HG02678 (cell line): ENCODE results near the gene ATP5F1E.

Experiments
- ATAC-seq: cut with Tn5 transposase; IDR thresholded peaks from one replicate; pipeline ENCODE4 v1.9.1; 2021; ENCODE audit warnings: mild to moderate bottlenecking, moderate library complexity; ENCODE audit not compliant: unreplicated experiment

The ATP5F1E gene

GRCh38 chr20:59032023-59032712, at the start of gene ATP5F1E:
Gene ATP5F1E (minus strand): TSS chr20:59032335. CDS start chr20:59032251, 84 bp downstream.
- ATAC-seq, result peak; percentile 96

- no peak for ATAC-seq
Observed at GRCh38 chr20:59081036-59081435, 48.9 kb upstream of the ATP5F1E start.

- ATAC-seq, result no peak
Observed at GRCh38 chr20:59078231-59078630, 46.1 kb upstream of the ATP5F1E start.

GRCh38 chr20:59077705-59078104, 45.6 kb upstream of the ATP5F1E start:
- no peak for ATAC-seq

GRCh38 chr20:59075934-59076508, 43.9 kb upstream of the ATP5F1E start:
- no peak for ATAC-seq

- ATAC-seq, result no peak
Observed at GRCh38 chr20:59074456-59074855, 42.3 kb upstream of the ATP5F1E start.

GRCh38 chr20:59073582-59073981, 41.4 kb upstream of the ATP5F1E start:
- ATAC-seq, result no peak

DNA sequence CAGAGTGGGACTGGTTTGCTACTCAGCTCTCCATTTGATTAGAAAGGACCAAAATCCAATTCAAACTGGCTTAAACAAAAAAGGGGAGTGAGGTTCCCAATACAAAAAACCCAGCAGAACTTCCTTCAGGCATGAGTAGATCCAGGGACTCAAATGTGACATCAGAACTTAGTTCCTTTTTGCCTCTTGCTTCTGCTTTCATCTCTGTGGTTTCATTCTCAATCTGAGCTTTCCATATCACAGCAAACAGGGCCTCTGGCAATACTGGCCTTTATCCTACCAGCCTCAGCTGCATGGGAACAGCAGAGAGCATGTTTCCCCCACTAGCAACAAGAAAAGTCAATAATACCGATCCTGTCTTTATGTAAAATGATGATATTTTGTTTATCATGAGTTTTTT, 39.1 kb upstream of the ATP5F1E start:
- no peak for ATAC-seq

DNA sequence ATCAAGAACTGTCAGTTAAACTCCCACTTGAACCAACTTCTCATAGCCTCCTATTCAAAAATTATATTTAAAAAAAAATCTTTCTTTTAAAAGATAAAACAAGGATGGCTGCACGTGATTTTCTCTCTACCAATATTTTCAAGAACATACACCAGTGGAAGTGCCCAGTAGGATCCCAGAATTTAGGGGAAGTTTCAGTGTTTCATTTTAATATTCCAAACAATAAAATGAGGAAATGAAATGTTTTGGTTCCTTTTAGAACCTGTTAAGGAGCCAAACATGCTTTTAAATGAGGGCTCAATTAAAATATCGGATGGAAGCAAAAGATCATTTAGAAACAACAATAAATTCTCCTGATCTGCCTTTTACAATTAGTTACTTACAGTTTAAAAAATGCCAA, 36.9 kb upstream of the ATP5F1E start:
- ATAC-seq, result no peak

- no peak for ATAC-seq
Observed at GRCh38 chr20:59068534-59068933, 36.4 kb upstream of the ATP5F1E start.

GRCh38 chr20:59064214-59064722, 32.1 kb upstream of the ATP5F1E start:
- ATAC-seq, result no peak

DNA sequence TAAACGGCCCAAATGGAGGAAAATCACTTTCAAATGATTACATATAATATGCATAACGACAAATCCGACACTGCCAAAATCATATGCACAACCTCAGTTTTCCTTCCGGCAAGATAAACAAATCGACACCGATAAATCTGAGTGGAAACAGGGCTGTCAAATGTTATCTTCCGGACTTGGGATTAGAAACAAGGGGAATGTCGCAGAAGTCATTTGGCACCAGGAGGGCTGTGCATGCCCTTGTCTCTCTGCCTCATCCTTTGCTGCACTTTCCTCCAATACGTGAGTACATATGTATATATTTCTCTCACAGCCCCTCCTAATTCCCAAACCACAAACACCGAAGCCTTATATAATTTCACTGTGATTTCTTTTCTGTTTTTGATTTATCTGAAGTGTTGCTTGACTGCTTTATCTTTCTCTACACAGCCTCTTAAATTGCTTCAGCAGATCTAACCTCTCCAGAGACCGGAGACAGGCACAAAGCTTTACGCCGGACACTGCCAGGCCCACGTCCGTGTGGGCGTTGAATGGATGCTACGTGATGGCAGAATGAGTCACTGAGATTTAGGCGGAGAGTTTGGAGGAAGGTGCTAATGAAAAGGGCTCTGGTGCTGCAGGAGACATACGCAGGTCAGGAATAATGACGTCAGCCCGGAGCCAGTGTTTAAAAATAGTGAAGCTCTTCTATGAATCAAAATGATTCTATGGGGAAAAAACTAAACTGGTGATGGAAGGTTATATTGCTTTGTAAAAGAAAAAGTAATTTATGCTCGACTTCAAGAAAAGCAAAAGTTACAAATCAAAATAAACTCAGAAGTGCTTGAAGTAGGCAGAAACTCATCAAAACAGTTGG, 31.5 kb upstream of the ATP5F1E start:
- no peak for ATAC-seq

- no peak for ATAC-seq
Observed at GRCh38 chr20:59062081-59062480, 29.9 kb upstream of the ATP5F1E start.

DNA sequence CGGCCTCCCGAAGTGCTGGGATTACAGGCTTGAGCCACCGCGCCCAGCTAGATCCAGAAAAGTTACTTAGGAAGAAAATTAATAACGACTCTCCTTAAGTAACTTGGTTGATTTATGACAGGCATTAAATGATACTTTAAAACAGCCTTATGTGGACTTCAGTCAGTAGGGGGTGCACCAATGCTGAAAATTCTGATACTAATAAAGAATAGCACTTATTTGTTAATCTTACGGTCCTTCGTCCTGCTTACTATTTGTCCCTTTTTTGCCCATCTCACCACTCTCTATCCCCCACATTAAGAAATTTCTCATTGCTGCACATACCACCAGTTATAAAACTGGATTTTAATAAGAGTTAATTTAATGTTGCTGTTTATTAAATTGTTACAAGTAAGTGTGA, 23.2 kb upstream of the ATP5F1E start:
- ATAC-seq, result no peak

DNA sequence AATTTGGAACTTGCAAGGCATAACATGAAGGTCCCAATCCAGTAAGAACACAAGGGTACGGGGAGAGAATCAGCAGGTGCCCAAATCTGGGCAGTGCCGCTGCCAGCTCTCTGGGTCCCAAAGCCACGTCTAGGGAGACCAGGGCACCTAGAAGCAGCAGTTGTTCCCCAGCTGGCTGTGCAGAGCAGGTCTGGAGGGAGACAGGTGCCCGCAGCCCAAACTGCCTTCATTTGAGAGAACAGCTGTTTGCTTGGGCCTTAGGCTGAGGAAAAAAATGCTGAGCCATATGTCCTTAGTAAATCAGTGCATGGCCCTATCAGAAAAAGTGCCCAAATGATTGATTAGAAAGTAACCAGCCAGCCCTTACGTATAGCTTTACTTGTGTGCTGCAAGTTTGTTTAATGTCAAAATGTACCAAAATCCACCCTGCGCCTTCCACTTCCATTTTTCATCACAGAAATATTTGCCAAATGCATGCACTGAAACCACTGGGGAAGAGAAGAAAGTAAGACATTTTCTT, 19.6 kb upstream of the ATP5F1E start:
- ATAC-seq, result no peak

DNA sequence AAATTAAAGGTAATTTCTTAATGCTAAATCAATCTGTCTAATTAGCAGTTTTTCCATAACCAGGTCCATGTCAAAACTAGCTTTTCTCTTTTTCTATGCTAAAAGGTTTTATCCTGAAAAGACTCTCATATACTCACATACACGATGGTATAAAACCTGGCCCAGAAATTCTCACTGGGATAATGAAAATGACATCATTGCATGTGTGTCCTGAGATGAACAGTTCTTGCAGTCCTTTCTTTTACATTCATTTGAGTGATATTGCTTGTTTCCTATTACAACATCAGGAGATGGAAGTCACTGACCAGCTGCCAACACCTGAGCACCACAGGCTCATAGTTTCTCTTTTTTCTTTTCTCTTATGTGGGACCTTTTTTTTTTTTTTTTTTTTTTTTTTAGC, 18.3 kb upstream of the ATP5F1E start:
- no peak for ATAC-seq

DNA sequence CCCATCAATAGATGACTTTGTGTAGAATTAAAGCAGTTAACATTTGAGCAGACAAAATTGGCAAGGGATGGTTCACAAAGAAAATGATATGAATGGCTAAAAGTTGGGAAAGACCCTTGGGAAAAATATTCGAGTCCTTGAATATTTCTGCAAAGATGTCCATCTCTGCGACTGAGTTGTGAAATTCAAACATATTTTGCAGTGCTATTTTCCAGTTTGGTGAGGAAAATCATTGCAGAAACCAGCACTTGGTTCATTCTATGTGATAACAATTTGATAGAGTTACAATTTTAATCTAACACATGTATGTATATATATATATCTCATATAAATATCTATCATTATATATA, 16.5 kb upstream of the ATP5F1E start:
- no peak for ATAC-seq

- ATAC-seq, result no peak
Observed at GRCh38 chr20:59047938-59048680, 16.0 kb upstream of the ATP5F1E start.

DNA sequence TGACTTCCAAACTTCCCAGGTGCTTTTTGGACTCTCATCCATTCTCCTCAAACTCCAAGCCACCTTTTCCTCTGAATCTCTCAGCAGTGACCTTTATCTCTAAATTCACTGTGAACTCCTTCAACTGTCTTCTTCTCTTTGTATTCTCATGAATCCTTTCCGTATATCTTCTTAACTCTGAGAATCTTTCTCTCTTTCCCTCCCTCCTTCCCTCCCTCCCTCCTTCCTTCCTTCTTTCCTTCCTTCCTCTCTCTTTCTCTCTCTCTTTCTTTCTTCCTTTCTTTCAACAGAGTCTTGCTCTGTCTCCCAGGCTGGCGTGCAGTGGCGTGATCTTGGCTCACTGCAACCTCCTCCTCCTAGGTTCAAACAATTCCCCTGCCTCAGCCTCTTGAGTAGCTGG, 14.7 kb upstream of the ATP5F1E start:
- no peak for ATAC-seq

DNA sequence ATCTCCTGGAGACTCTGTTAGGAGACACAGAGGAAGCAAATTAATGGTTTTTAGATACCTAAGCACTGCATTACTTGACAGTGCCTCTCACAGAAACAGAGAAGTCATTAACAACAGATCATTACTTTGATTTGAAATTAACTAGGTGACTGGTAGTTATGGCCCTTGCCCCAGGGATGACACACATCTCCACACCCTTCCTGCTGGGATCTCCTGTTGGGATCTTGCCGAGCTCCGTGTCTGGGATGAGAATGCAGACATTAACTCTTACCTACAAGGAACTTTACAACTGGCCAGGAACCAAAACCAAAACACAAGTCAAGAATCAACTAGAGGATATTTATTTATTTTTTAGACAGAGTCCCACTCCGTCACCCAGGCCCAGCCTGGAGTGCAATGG, 12.7 kb upstream of the ATP5F1E start:
- no peak for ATAC-seq

- ATAC-seq, result no peak
Observed at GRCh38 chr20:59044295-59044694, 12.2 kb upstream of the ATP5F1E start.
